ENCODE data around the gene CCDC102A. TPM values are rescaled to one million over a fixed set of nuclear protein-coding genes. Genes with fewer than 3 reads are reported as not detected.

The CCDC102A gene
- total and polyA plus RNA-seq, 9 of the 15 experiments (the other 6 are each of a cell fraction or from before 2014, with no cell fraction given) = 0.03 to 4.9 (median 1.4) TPM

DNA sequence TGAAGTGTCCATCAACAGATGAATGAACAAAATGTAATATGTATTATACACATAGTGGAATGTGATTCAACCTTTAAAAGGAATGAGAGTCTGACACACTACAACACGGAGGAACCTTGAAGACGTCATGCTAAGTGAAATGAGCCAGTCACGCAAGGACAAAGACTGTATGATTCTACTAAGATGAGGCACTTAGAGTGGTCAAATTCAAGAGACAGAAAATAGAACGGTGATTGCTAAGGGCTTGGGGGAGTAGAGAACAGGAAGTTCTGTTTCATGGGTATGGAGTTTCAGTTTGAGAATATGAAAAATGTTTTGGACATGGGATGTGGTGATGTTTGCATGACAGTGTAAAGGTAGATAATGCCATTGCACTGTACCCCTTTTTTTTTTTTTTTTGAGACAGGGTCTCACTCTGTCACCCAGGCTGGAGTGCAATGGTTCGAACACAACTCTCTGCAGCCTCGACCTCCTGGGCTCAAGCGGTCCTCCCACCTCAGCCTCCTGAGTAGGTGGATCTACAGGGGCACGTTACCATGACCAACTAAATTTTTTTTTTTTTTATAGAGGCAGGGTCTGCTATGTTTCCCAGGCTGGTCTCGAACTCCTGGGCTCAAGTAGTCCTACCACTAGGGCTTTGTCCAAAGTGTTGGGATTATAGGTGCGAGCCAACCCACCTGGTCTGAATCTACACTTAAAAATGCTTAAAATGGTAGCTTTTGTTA, 2.9 kb upstream of the CCDC102A start (continued):
- TF ChIP-seq, protein P1, sequence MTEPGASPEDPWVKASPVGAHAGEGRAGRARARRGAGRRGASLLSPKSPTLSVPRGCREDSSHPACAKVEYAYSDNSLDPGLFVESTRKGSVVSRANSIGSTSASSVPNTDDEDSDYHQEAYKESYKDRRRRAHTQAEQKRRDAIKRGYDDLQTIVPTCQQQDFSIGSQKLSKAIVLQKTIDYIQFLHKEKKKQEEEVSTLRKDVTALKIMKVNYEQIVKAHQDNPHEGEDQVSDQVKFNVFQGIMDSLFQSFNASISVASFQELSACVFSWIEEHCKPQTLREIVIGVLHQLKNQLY (CRISPR knock-in tag; conservative IDR thresholded peaks at IDR 0.05) = no peak
- no peak for TF ChIP-seq HDAC2 (IDR thresholded peaks at IDR 0.05)
- no peak for TF ChIP-seq SUPT5H (IDR thresholded peaks at IDR 0.05)
- TF ChIP-seq TAF9B (IDR thresholded peaks at IDR 0.05; ENCODE audit: partially characterized antibody) = no peak
- TF ChIP-seq ZBED1 (IDR thresholded peaks at IDR 0.05) = no peak
- no peak for TF ChIP-seq MTA2 (IDR thresholded peaks at IDR 0.05; ENCODE audit: low read depth)
- TF ChIP-seq SNRNP70 (optimal IDR thresholded peaks at IDR 0.05; ENCODE audit: low read depth, low read length) = no peak

DNA sequence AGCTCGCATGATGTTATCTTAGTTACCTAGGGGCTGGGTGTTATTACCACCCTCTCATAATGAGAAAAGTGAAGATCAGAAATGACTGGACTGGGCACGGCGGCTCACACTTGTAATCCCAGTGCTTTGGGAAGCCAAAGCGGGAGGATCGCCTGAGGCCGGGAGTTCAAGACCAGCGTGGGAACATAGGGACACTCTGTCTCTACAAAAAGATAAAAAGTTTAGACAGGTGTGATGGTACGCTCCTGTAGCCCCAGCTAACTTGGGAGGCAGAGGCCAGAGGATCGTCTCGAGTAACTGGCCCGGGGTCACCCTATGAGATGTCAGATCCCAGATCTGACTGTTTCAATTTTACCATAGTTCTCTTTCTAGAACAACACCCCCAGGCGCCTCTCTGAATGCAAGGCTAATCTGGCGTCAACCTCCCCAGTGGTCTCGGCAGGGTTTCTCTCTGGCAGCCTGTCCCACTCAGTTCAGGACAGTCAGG, 1.9 kb upstream of the CCDC102A start:
- no peak for TF ChIP-seq NFYB (IDR thresholded peaks at IDR 0.05; ENCODE audit: extremely low read depth, insufficient read length)
- Histone ChIP-seq H3K79me2 (ENCODE audit: control insufficient read depth, insufficient read depth, low read length) (no peaks in the 10 kb centered on the region), H2AFZ (ENCODE audit: low read depth, low read length) (0 out of 2 replicates have a peak overlapping the region, but pooled peaks have one; percentile 1), H3K9ac (ENCODE audit: insufficient read depth in 1 of 2, low read depth in 2 of 2, low read length in 2 of 2) (no peak overlapping the region), H3K9me1 (ENCODE audit: control insufficient read depth, insufficient read depth, low read length) (no peaks in the 10 kb centered on the region), H3K27me3 (ENCODE audit: control insufficient read depth in 2 of 2, insufficient read depth in 2 of 2, low read length in 2 of 2) (no peaks in the 10 kb centered on the region), H3K4me3 (no peak overlapping the region), H3K27ac (ENCODE audit: extremely low read depth, low read depth, low read length) (no peak overlapping the region), H4K20me1 (replicated peaks; ENCODE audit: control insufficient read depth, insufficient read depth, low read length) (no peaks in the 10 kb centered on the region), H3K4me1 (replicated peaks in 1 of 2; ENCODE audit: control insufficient read depth in 2 of 2, insufficient read depth in 2 of 2, low read length in 2 of 2) (peaks cover 21 to 47% of the 10 kb centered on the region in 2 experiments; a peak in 3 of 5 replicates), H3K4me2 (ENCODE audit: insufficient read depth, low read length) (no peak overlapping the region), H3K9me3 (replicated peaks; ENCODE audit: control insufficient read depth, insufficient read depth, low read depth, low read length) (no peaks in the 10 kb centered on the region), H3K36me3 (ENCODE audit: control insufficient read depth, insufficient read depth, low read length) (no peaks in the 10 kb centered on the region)
- ATAC-seq = no peak
- in situ Hi-C loops (cut with MboI) (no loop called here), intact Hi-C loops (cut with micrococcal nuclease) (no loop called here)
- no TSS peak for BruUV-seq (replicated peaks)
- POLR2A ChIA-PET = interaction anchor here (1.0 kb wide), 1 partner anchor 14 kb away, joined by 3 read pairs; no protein-coding TSS in a partner anchor
- 59% methylated on average over 14 of the region's 14 CpGs for WGBS (ENCODE audit: insufficient coverage, low coverage, missing lambda C conversion rate)
- no peak for FAIRE-seq
- DNase-seq (ENCODE audit: extremely low read depth in 1 of 4, low spot score in 3 of 4) = no peak
- CTCF ChIA-PET (ENCODE audit: low intra/inter-chr PET ratio) = no interaction called here

All from K562 (cell line).